Endothelial cell of umbilical vein (primary cell): ENCODE results near the gene FSCB. TPM values are rescaled to one million over a fixed set of nuclear protein-coding genes. Genes with fewer than 3 reads are reported as not detected.

Experiments
- BruUV-seq: library from RNA; stranded (reverse); fragments of 400-500 nt; replicated peaks from 2 replicates; lab custom pipeline; 2021; lab: Mats Ljungman, UMichigan
- CTCF ChIA-PET: fragments of 300-600, 350-600 bp; sonication (Branson Sonifier 250); formaldehyde crosslinking; loops from one replicate; lab custom pipeline; 2021; ENCODE audit warnings: antibody characterized with exemption, inconsistent platforms; lab: Charles Lee
- POLR2A ChIA-PET: fragments of 300-600, 350-600 bp; sonication (Branson Sonifier 250); formaldehyde crosslinking; loops from one replicate; lab custom pipeline; 2021; ENCODE audit warnings: antibody characterized with exemption, inconsistent platforms; lab: Charles Lee
- DNase-seq: peaks from one replicate; pipeline ENCODE4 v3.0.0-alpha.2; 2011; ENCODE audit warnings: low read depth, low spot score
- FAIRE-seq: peaks from 2 replicates; lab custom pipeline; 2011; peaks lifted over from hg19 to GRCh38; lab: Jason Lieb, UNC
- H2AFZ ChIP-seq: 2 replicates; pipeline ENCODE4 v1.6.0; 2012; ENCODE audit warnings: low read depth, low read length, control low read depth, inconsistent platforms
- H3K27ac ChIP-seq: 2 replicates; pipeline ENCODE4 v1.5.1; 2011; ENCODE audit warnings: low read depth, mild to moderate bottlenecking, control low read depth, low read length, moderate library complexity; ENCODE audit not compliant: insufficient read depth
- H3K27me3 ChIP-seq, 2 experiments: 2 replicates each; pipeline versions ENCODE4 v1.6.0 to v1.6.1; 2011; ENCODE audit warnings: low read length in 2 of 2, mixed read lengths in 1 of 2; ENCODE audit not compliant: control insufficient read depth in 2 of 2, insufficient read depth in 2 of 2
- H3K36me3 ChIP-seq, 2 experiments: 2 replicates in 1 of 2; 3 replicates in 1 of 2; pipeline ENCODE4 v1.5.1; 2011; ENCODE audit warnings: low read length in 2 of 2, mild to moderate bottlenecking in 1 of 2, moderate library complexity in 1 of 2; ENCODE audit not compliant: control insufficient read depth in 2 of 2, insufficient read depth in 2 of 2; ENCODE audit errors: extremely low read depth in 1 of 2
- H3K4me1 ChIP-seq: 3 replicates; pipeline ENCODE4 v1.5.1; 2011; ENCODE audit warnings: mild to moderate bottlenecking, low read length; ENCODE audit not compliant: control insufficient read depth, insufficient read depth; ENCODE audit errors: extremely low read depth
- H3K4me2 ChIP-seq: 2 replicates; pipeline ENCODE4 v1.6.1; 2011; ENCODE audit warnings: low read length, control low read depth, mixed read lengths; ENCODE audit not compliant: insufficient read depth
- H3K4me3 ChIP-seq, 3 experiments: fragments of 200-600 bp in 1 of 3; sonication (generic), shearing (Covaris generic) in 1 of 3; replicated peaks in 1 of 3; 2 replicates each; pipeline ENCODE4 v1.5.1; 2011 to 2016; ENCODE audit warnings: control low read depth in 3 of 3, low read length in 3 of 3, mild to moderate bottlenecking in 2 of 3, inconsistent platforms in 1 of 3, low read depth in 1 of 3, moderate library complexity in 1 of 3; ENCODE audit not compliant: insufficient read depth in 1 of 3
- H3K79me2 ChIP-seq: 2 replicates; pipeline ENCODE4 v1.6.0; 2012; ENCODE audit warnings: low read length, inconsistent platforms; ENCODE audit not compliant: control insufficient read depth, insufficient read depth
- H3K9ac ChIP-seq: replicated peaks from 2 replicates; pipeline ENCODE3; 2011; ENCODE audit warnings: low read length, control low read depth; ENCODE audit not compliant: insufficient read depth; ENCODE audit errors: extremely low read depth
- H3K9me1 ChIP-seq: replicated peaks from 3 replicates; pipeline ENCODE4 v1.6.0; 2011; ENCODE audit warnings: mild to moderate bottlenecking, low read length; ENCODE audit not compliant: control insufficient read depth, insufficient read depth; ENCODE audit errors: extremely low read depth
- H3K9me3 ChIP-seq: replicated peaks from 2 replicates; pipeline ENCODE4 v1.5.1; 2012; ENCODE audit warnings: low read length, inconsistent platforms; ENCODE audit not compliant: control insufficient read depth, insufficient read depth
- H4K20me1 ChIP-seq: replicated peaks from 2 replicates; pipeline ENCODE3; 2011; ENCODE audit warnings: mild to moderate bottlenecking, low read length; ENCODE audit not compliant: control insufficient read depth, insufficient read depth; ENCODE audit errors: extremely low read depth
- EZH2 ChIP-seq: IDR thresholded peaks from 2 replicates; pipeline ENCODE4 v1.6.1; 2012; ENCODE audit warnings: borderline replicate concordance, low read depth, mild to moderate bottlenecking, moderate library complexity, low read length, inconsistent platforms; ENCODE audit not compliant: severe bottlenecking
- FOS ChIP-seq: IDR thresholded peaks from 2 replicates; pipeline ENCODE4 v1.6.1; 2011; ENCODE audit warnings: mild to moderate bottlenecking, low read length, moderate library complexity, borderline replicate concordance; ENCODE audit not compliant: insufficient read depth
- GATA2 ChIP-seq: IDR thresholded peaks from 2 replicates; pipeline ENCODE4 v1.7.0; 2011; ENCODE audit warnings: low read depth, mild to moderate bottlenecking, moderate library complexity, mixed read lengths, low read length; ENCODE audit not compliant: insufficient read length, insufficient read depth
- JUN ChIP-seq: IDR thresholded peaks from 2 replicates; pipeline ENCODE4 v1.6.1; 2011; ENCODE audit warnings: borderline replicate concordance, low read depth; ENCODE audit not compliant: insufficient read length, insufficient read depth
- MYC ChIP-seq: IDR thresholded peaks from one replicate; pipeline ENCODE4 v1.6.1; 2011; ENCODE audit warnings: mild to moderate bottlenecking, low read depth, low read length
- POLR2A ChIP-seq: IDR thresholded peaks from 2 replicates; pipeline ENCODE4 v1.6.1; 2012; ENCODE audit warnings: low read depth, mild to moderate bottlenecking, control low read depth, low read length
- POLR2AphosphoS5 ChIP-seq: IDR thresholded peaks from 2 replicates; pipeline ENCODE4 v1.6.1; 2012; ENCODE audit warnings: low read depth, mild to moderate bottlenecking, control low read depth, low read length, moderate library complexity; ENCODE audit not compliant: insufficient read depth
- dilution Hi-C: fragments of 300-500 bp; cut with MboI; formaldehyde crosslinking; loops from one replicate; pipeline ENCODE4 v1.15.0; 2019; ENCODE audit warnings: low sequenced_read_pairs; ENCODE audit not compliant: extremely low pct_ligation_motif_present
- intact Hi-C: fragments of 100-400 bp; cut with micrococcal nuclease; formaldehyde crosslinking; loops from one replicate; pipeline ENCODE4 v1.10.0; 2022
- polyA plus RNA-seq, 4 experiments: library from polyadenylated mRNA; depleted of rRNA in 3 of 4; stranded (reverse) in 3 of 4; unstranded in 1 of 4; fragments of >200 nt; gene quantifications; 2 replicates each; pipeline versions ENCODE4 v1.2.1 to v1.2.3, GENCODE V29; 2011 to 2012; ENCODE audit warnings: missing spikeins in 1 of 4
- total RNA-seq: library from RNA; stranded (reverse); gene quantifications from 2 replicates; pipeline ENCODE4 v1.2.3, GENCODE V29; 2021
- TF ChIP-seq, protein P1 (sequence below), 2 donors: IDR thresholded peaks; 1 replicate in 1 of 2; 2 replicates in 1 of 2; pipeline ENCODE4 v1.5.1; 2011; ENCODE audit warnings: low read length in 2 of 2, mild to moderate bottlenecking in 2 of 2, moderate library complexity in 2 of 2, control low read depth in 1 of 2, inconsistent platforms in 1 of 2, low read depth in 1 of 2; ENCODE audit not compliant: insufficient read depth in 1 of 2; ENCODE audit errors: extremely low read depth in 1 of 2
- TF ChIP-seq, protein P2 (sequence below): IDR thresholded peaks from 2 replicates; pipeline ENCODE4 v1.6.1; 2011; ENCODE audit not compliant: insufficient read depth, insufficient read length

The FSCB gene
- total and polyA plus RNA-seq, 2 donors (not counting 3 experiments of a cell fraction or from before 2014, with no cell fraction given), result not detected

DNA sequence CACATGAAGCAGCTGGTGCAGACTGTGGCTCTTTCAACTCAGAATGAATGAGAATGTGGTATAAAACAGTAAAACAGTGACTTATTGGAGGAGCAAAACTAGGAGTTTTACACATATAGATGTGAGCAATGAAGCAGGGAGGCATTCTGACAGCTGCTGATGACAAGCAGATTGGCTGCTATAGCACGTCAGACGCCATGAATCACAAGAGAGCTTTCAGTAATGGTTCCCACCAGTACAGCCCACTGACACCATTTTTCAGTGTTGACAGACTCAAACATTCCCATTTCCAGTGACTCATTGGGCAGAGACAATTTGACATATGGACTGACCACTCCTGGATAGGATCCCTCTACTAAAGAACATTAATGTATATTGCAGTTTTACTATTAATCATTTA, 24.6 kb upstream of the FSCB start:
- Histone ChIP-seq H3K27ac (no peak overlapping the region), H4K20me1 (no peaks in the 10 kb centered on the region), H3K9me1 (no peaks in the 10 kb centered on the region), H2AFZ (no peak overlapping the region), H3K27me3 (no peaks in the 10 kb centered on the region), H3K79me2 (no peaks in the 10 kb centered on the region), H3K9ac (no peak overlapping the region), H3K4me2 (no peak overlapping the region), H3K4me1 (no peaks in the 10 kb centered on the region), H3K9me3 (no peaks in the 10 kb centered on the region), H3K4me3 (no peak overlapping the region), H3K36me3 (no peaks in the 10 kb centered on the region)
- ChIA-PET POLR2A (no interaction called here), CTCF (no interaction called here)
- intact Hi-C loops (no loop called here), dilution Hi-C loops (no loop called here)
- DNase-seq (no peak), FAIRE-seq (no peak)
- TF ChIP-seq, protein P1, sequence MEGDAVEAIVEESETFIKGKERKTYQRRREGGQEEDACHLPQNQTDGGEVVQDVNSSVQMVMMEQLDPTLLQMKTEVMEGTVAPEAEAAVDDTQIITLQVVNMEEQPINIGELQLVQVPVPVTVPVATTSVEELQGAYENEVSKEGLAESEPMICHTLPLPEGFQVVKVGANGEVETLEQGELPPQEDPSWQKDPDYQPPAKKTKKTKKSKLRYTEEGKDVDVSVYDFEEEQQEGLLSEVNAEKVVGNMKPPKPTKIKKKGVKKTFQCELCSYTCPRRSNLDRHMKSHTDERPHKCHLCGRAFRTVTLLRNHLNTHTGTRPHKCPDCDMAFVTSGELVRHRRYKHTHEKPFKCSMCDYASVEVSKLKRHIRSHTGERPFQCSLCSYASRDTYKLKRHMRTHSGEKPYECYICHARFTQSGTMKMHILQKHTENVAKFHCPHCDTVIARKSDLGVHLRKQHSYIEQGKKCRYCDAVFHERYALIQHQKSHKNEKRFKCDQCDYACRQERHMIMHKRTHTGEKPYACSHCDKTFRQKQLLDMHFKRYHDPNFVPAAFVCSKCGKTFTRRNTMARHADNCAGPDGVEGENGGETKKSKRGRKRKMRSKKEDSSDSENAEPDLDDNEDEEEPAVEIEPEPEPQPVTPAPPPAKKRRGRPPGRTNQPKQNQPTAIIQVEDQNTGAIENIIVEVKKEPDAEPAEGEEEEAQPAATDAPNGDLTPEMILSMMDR (IDR thresholded peaks at IDR 0.05; ENCODE audit: extremely low read depth in 1 of 2, insufficient read depth in 1 of 2, low read depth in 1 of 2, low read length in 2 of 2), result no peak
- TF ChIP-seq GATA2, result no peak
- no peak for TF ChIP-seq FOS
- TF ChIP-seq JUN, result no peak
- TF ChIP-seq POLR2A, result no peak
- TF ChIP-seq POLR2AphosphoS5, result no peak
- TF ChIP-seq, protein P2, sequence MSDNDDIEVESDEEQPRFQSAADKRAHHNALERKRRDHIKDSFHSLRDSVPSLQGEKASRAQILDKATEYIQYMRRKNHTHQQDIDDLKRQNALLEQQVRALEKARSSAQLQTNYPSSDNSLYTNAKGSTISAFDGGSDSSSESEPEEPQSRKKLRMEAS, result no peak
- TF ChIP-seq EZH2, result no peak
- TF ChIP-seq MYC, result no peak
- BruUV-seq, result no TSS peak
